CMK (cell line): ENCODE data around the gene NAGK.

Source experiments
- DNase-seq: peaks from one replicate; pipeline ENCODE4 v3.0.0-alpha.2; 2010; ENCODE audit warnings: low read depth

The NAGK gene

DNA sequence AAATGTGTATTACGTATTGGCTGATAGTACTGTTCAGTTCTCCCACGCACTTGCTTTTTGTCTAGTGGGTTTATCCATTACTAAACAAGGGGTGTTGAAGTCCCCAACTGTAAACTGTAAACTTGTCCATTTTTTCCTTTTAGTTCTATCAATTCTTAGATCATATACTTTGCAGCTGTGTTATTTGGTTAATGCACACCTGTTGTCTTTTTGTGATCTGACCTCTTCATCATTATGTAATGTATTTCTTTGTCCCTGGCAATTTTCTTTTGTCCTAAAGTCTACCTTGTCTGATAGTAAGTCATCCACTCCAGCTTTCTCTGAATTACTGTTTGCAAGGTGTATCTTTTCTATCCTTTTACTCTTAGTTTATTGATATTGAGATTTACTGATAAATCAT lies 39.6 kb downstream of the NAGK start:
- DNase-seq, result no peak

DNA sequence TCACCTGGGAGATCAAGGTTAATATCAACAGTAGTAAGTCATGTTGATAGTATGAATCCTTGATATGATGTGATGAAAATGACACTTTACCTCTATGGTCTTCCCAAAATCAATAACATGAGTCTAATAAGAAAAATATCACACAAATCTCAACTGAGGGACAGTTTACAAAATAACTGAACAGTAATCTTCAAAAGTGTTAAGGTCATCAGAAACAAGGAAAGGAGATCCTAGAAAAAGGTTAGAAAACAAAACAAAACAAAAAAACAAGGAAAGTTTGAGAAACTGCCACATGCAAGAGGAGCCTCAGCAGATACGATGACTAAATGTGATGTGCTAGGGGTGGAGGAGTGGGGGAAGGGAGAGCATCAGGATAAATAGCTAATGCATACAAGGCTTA lies 45.4 kb downstream of the NAGK start:
- no peak for DNase-seq

DNA sequence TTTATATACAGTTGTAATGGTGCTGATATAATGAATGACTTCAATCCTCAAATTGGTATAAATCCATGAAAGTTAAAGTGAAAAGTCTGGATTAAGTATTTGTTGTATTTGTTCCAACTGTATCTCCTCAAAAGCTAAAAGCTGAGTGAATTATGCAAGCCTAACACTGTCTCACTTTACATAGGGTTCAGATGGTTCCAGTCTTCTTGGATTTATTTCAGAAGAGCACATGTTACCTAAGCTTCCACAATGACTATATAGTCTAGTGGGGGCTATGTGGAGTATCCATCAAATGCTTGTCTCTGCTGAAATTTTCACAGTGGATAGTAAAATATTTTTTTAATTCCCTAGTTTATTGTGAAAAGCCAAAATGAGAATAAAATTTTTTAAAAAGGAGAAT lies 48.6 kb downstream of the NAGK start:
- DNase-seq, result no peak

DNA sequence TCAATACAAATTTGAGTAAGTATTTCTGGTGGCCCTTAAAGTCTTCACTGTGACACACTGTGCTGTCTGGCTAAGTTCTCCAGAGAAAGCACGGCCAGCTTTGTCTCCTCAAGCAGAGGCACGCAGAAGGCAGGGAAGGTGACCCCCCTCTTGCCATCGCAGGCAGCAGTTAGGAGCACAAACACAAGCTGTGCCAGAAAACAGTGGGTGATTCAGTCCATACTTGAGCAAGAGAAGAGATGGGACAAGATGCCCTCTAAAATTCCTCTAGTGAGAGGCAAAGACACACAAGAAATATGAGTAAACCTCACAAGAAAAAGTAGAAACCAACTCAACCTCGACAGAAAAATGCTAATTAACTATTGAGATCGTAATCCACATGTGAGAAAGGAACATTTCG lies 51.7 kb downstream of the NAGK start:
- no peak for DNase-seq

DNA sequence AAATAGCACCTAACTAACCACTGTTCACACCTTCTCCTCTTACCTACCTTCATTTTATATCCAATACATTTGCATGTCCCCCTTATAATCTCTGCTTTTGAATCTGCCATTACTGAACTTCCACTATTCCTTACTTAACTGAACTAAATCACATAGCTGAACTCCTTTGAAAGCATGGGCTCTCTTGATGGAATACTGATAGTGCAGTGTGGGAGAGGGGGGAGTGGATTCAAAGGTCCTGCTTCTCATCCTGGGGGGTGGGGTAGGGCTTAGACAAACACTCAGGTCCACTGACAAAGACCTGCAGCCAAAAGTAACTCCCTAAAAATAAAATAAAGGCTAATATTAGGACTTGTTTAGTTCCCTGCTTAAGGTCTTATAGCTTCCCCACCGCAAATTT lies 53.0 kb downstream of the NAGK start:
- no peak for DNase-seq

DNA sequence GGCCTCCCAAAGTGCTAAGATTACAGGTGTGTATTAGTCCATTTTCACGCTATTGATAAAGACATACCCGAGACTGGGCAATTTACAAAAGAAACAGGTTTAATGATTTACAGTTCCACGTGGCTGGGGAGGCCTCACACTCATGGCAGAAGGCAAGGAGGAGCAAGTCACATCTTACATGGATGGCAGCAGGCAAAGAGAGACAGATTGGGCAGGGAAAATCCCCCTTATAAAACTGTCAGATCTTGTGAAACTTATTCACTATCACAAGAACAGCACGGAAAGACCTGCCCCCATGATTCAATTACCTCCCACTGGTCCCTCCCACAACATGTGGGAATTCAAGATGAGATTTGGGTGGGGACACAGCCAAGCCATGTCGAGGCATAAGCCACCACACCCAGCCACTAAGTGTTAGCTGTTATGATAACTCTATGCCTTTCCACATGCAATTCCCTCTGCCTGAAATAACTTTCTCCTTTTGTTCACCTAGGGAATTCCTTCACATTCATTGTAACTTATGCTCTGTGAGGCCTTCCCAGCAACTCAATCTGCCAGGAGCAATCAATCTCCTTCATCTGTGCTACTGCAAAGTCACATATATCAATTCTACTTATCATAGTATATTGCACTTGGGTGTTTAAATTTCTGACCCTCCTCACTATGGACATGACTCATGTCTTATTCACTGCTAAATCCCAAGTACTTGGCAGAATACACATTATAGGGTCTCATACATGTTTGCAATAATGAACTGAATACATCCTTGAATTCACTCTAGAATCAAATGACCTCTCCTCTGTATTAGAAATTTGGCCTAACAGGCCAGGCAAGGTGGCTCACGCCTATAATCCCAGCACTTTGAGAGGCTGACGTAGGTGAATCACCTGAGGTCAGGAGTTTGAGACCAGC lies 54.2 kb downstream of the NAGK start:
- DNase-seq, result no peak

DNA sequence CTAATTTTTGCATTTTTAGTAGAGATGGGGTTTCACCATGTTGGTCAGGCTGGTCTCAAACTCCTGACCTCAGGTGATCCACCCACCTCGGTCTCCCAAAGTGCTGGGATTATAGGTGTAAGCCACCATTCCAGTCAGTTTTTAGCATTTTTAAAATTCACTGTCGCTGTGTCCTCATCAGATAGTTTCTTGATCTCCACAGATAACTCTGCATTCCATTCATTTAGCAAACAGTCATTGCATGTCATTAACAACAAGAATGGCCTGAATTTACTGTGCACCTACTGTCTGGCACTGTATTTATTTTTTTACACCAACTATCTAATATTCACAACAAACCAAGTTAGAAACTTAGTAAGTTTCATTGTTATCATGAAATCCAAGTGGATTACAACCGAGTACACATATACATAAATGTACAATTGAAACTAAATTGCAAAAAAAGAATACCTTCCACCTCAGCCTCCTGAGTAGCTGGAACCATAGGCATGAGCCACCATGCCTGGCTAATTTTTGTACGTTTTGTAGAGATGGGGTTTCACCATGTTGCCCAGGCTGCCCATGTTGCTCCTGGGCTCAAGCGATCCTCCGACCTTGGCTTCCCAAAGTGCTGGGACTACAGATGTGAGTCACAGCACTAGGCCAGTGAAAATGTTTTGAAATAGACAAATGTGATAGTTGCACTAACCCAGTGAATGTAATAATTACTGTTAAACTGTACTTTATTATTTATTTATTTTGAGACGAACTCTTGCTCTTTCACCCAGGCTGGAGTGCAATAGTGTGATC lies 57.3 kb downstream of the NAGK start:
- DNase-seq, result no peak

DNA sequence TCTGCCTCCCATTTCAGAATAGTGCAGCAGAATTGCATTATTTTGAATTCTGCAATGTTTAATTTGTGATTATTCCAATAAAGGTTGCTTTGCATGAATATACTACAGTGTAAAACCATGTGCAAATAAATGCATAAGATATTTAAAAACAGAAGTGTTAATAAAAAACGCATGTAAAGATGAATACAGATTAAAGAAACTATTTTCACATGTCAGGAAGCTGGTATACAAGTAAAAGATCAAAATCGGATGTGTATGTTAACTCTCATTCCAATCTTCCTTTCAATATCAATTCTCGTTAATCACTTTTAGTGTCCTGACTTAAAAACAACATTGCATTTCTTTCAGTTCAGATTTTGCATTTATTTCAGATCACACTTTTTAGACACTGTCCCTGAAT lies 58.5 kb downstream of the NAGK start:
- no peak for DNase-seq
